Posterior vena cava (tissue), 2 donors: ENCODE results near the gene CASQ2. TPM values are rescaled to one million over a fixed set of nuclear protein-coding genes. Genes with fewer than 3 reads are reported as not detected.

Source experiments
- DNase-seq: peaks from one replicate; pipeline ENCODE4 v3.0.0-alpha.2; 2020; ENCODE audit warnings: low spot score
- intact Hi-C, 2 donors: fragments of 100-400 bp; cut with DNase I; formaldehyde crosslinking; loops; one replicate each; pipeline versions ENCODE4 v1.14.1 to v1.14.2; 2022 to 2023
- total RNA-seq, 2 donors: library from RNA; stranded (reverse); fragmentation: NEBNext Ultra II Directional; extraction: Animal tissue kit (Norgen Biotek cat#: 25700); gene quantifications; one replicate each; pipeline ENCODE4 v1.2.1, GENCODE V29; 2021
- donor health status: DM: yes; HTN: yes; CAD: no.
- donor health status: DM: yes; HTN: yes; CAD: no.

Gene CASQ2
- total RNA-seq, 2 donors from 2014 or later: 98.7 to 122 TPM

- intact Hi-C loops: no loop called here
- no peak for DNase-seq
Measured at GRCh38 chr1:115710859-115711624, 57.5 kb downstream of the CASQ2 start.

- intact Hi-C loops: no loop called here
- DNase-seq: no peak
Measured at GRCh38 chr1:115706587-115707425, 61.7 kb downstream of the CASQ2 start.

GRCh38 chr1:115705963-115706362 is 62.6 kb downstream of the CASQ2 start:
- intact Hi-C loops: no loop called here

GRCh38 chr1:115705085-115705951 is 63.2 kb downstream of the CASQ2 start:
- no peak for DNase-seq
- intact Hi-C loops: no loop called here

More at GRCh38 chr1:115705963-115706362, 62.6 kb downstream of the CASQ2 start:
- no peak for DNase-seq

GRCh38 chr1:115702959-115703358 is 65.6 kb downstream of the CASQ2 start:
- intact Hi-C loops: loop anchor here in 1 of 2 donors (5.0 kb wide), 1 partner anchor 96 kb away; no protein-coding TSS in a partner anchor

GRCh38 chr1:115701090-115701489 is 67.4 kb downstream of the CASQ2 start:
- intact Hi-C loops: loop anchor here in 1 of 2 donors (5.0 kb wide), 1 partner anchor 94 kb away; no protein-coding TSS in a partner anchor
- DNase-seq: no peak

More at GRCh38 chr1:115702959-115703358, 65.6 kb downstream of the CASQ2 start:
- no peak for DNase-seq

GRCh38 chr1:115697619-115698018 is 70.9 kb downstream of the CASQ2 start:
- no peak for DNase-seq
- intact Hi-C loops: no loop called here

GRCh38 chr1:115694805-115695204 is 73.7 kb downstream of the CASQ2 start:
- no peak for DNase-seq
- intact Hi-C loops: no loop called here

GRCh38 chr1:115692224-115692623 is 76.3 kb downstream of the CASQ2 start:
- DNase-seq: no peak
- intact Hi-C loops: no loop called here

- intact Hi-C loops: no loop called here
- DNase-seq: no peak
Measured at GRCh38 chr1:115690972-115691371, 77.5 kb downstream of the CASQ2 start.

GRCh38 chr1:115687744-115688143 is 80.8 kb downstream of the CASQ2 start:
- DNase-seq: no peak
- intact Hi-C loops: loop anchor here in 1 of 2 donors (5.0 kb wide), 1 partner anchor 1565 kb away; no protein-coding TSS in a partner anchor

GRCh38 chr1:115685029-115685705 is 83.3 kb downstream of the CASQ2 start:
- no peak for DNase-seq
- intact Hi-C loops: loop anchor here in 1 of 2 donors (5.0 kb wide), 1 partner anchor 1563 kb away; no protein-coding TSS in a partner anchor

- intact Hi-C loops: no loop called here
- DNase-seq: no peak
Measured at GRCh38 chr1:115682792-115683191, 85.7 kb downstream of the CASQ2 start.

- intact Hi-C loops: no loop called here
Measured at GRCh38 chr1:115680730-115681111, 87.8 kb downstream of the CASQ2 start.

GRCh38 chr1:115679141-115679611 is 89.3 kb downstream of the CASQ2 start:
- DNase-seq: peak; percentile 84
- intact Hi-C loops: no loop called here

More at GRCh38 chr1:115680730-115681111, 87.8 kb downstream of the CASQ2 start:
- no peak for DNase-seq

GRCh38 chr1:115678141-115678540 is 90.4 kb downstream of the CASQ2 start:
- intact Hi-C loops: no loop called here
- DNase-seq: no peak

- intact Hi-C loops: no loop called here
- no peak for DNase-seq
Measured at GRCh38 chr1:115677565-115677964, 90.9 kb downstream of the CASQ2 start.

GRCh38 chr1:115677182-115677555 is 91.3 kb downstream of the CASQ2 start:
- intact Hi-C loops: no loop called here
- DNase-seq: no peak
